H1 (cell line): ENCODE measurements around the gene PDHB. TPM values are rescaled to one million over a fixed set of nuclear protein-coding genes. Genes with fewer than 3 reads are reported as not detected.

Source experiments
- CTCF ChIA-PET: fragments of 300-600 bp; sonication (Branson Sonifier 250); formaldehyde crosslinking; loops from one replicate; lab custom pipeline; 2021; ENCODE audit not compliant: partially characterized antibody; lab: Charles Lee
- POLR2A ChIA-PET: fragments of 300-600 bp; sonication (Branson Sonifier 250); formaldehyde crosslinking; loops from one replicate; lab custom pipeline; 2021; ENCODE audit warnings: inconsistent platforms; ENCODE audit not compliant: partially characterized antibody; lab: Charles Lee
- DNase-seq, 2 experiments: peaks; one replicate each; pipeline versions ENCODE4 v3.0.0 to v3.0.0-alpha.2; 2010 to 2022; ENCODE audit warnings: low spot score in 2 of 2, low read depth in 1 of 2, mixed read lengths in 1 of 2
- FAIRE-seq: peaks from 2 replicates; lab custom pipeline; 2011; peaks lifted over from hg19 to GRCh38; lab: Jason Lieb, UNC
- H2AFZ ChIP-seq: 2 replicates; pipeline ENCODE4 v1.8.1; 2012; ENCODE audit warnings: low read length, inconsistent platforms
- H2AK5ac ChIP-seq: 2 replicates; pipeline ENCODE4 v1.6.1; 2013; ENCODE audit warnings: low read depth, low read length
- H2BK120ac ChIP-seq: replicated peaks from 2 replicates; pipeline ENCODE3; 2013; ENCODE audit warnings: low read depth, low read length, inconsistent platforms
- H2BK12ac ChIP-seq: 2 replicates; pipeline ENCODE4 v1.6.1; 2013; ENCODE audit warnings: low read depth, low read length
- H2BK15ac ChIP-seq: 2 replicates; pipeline ENCODE4 v1.6.1; 2013; ENCODE audit warnings: low read length
- H2BK20ac ChIP-seq: 2 replicates; pipeline ENCODE4 v1.6.1; 2013; ENCODE audit warnings: low read length
- H2BK5ac ChIP-seq: 2 replicates; pipeline ENCODE4 v1.6.1; 2013; ENCODE audit warnings: low read depth, low read length
- H3K14ac ChIP-seq: 2 replicates; pipeline ENCODE4 v1.6.1; 2013; ENCODE audit warnings: inconsistent platforms; ENCODE audit not compliant: insufficient read length
- H3K18ac ChIP-seq: 2 replicates; pipeline ENCODE4 v1.6.1; 2013; ENCODE audit warnings: low read length; ENCODE audit errors: extremely low read depth
- H3K23ac ChIP-seq: 2 replicates; pipeline ENCODE4 v1.6.1; 2013; ENCODE audit warnings: inconsistent platforms; ENCODE audit not compliant: insufficient read length
- H3K23me2 ChIP-seq: 2 replicates; pipeline ENCODE4 v1.6.1; 2013; ENCODE audit warnings: low read depth, low read length
- H3K27ac ChIP-seq: 2 replicates; pipeline ENCODE4 v1.6.1; 2011; ENCODE audit warnings: low read depth, low read length, inconsistent platforms
- H3K27me3 ChIP-seq, 4 experiments: replicated peaks in 1 of 4; 1 replicate in 1 of 4; 2 replicates in 3 of 4; pipeline versions ENCODE4 v1.6.1 to v1.8.1; 2011 to 2013; ENCODE audit warnings: low read length in 3 of 4, mild to moderate bottlenecking in 3 of 4, inconsistent platforms in 2 of 4, mixed read lengths in 2 of 4, moderate library complexity in 1 of 4; ENCODE audit not compliant: control insufficient read depth in 3 of 4, insufficient read depth in 3 of 4; ENCODE audit errors: extremely low read depth in 1 of 4
- H3K36me3 ChIP-seq, 4 experiments: 2 replicates each; pipeline versions ENCODE4 v1.6.1 to v1.8.1; 2011 to 2013; ENCODE audit warnings: mild to moderate bottlenecking in 4 of 4, low read length in 3 of 4, moderate library complexity in 2 of 4, control low read depth in 1 of 4, inconsistent platforms in 1 of 4; ENCODE audit not compliant: insufficient read depth in 4 of 4, control insufficient read depth in 2 of 4
- H3K4ac ChIP-seq: replicated peaks from 2 replicates; pipeline ENCODE3; 2013; ENCODE audit warnings: low read length, low read depth, mixed read lengths, inconsistent platforms; ENCODE audit not compliant: insufficient read length
- H3K4me1 ChIP-seq, 4 experiments: replicated peaks in 1 of 4; 1 replicate in 1 of 4; 2 replicates in 3 of 4; pipeline versions ENCODE4 v1.6.1 to v1.8.1; 2011 to 2013; ENCODE audit warnings: low read length in 3 of 4, inconsistent platforms in 2 of 4, mixed read lengths in 1 of 4; ENCODE audit not compliant: insufficient read depth in 4 of 4, control insufficient read depth in 3 of 4
- H3K4me2 ChIP-seq, 2 experiments: 2 replicates each; pipeline versions ENCODE4 v1.6.1 to v1.8.1; 2011 to 2013; ENCODE audit warnings: low read depth in 2 of 2, low read length in 2 of 2, control low read depth in 1 of 2, inconsistent platforms in 1 of 2, mild to moderate bottlenecking in 1 of 2; ENCODE audit not compliant: insufficient read depth in 1 of 2
- H3K4me3 ChIP-seq, 4 experiments: fragments of 200-600, 300-600 bp in 1 of 4; sonication (generic), shearing (Covaris generic), sonication (Bioruptor Twin) in 1 of 4; 2 replicates each; pipeline versions ENCODE4 v1.5.1 to v1.8.1; 2011 to 2016; ENCODE audit warnings: low read length in 4 of 4, low read depth in 3 of 4, control low read depth in 2 of 4, inconsistent platforms in 2 of 4, mild to moderate bottlenecking in 2 of 4, mixed read lengths in 1 of 4, moderate library complexity in 1 of 4; ENCODE audit not compliant: insufficient read depth in 2 of 4; ENCODE audit errors: extremely low read depth in 1 of 4
- H3K56ac ChIP-seq: replicated peaks from 2 replicates; pipeline ENCODE3; 2013; ENCODE audit warnings: low read depth, mild to moderate bottlenecking, mixed read lengths, low read length, inconsistent platforms; ENCODE audit not compliant: insufficient read length
- H3K79me1 ChIP-seq: 2 replicates; pipeline ENCODE4 v1.6.1; 2013; ENCODE audit warnings: low read depth, low read length, control low read depth
- H3K79me2 ChIP-seq, 2 experiments: 2 replicates each; pipeline versions ENCODE4 v1.6.1 to v1.8.1; 2012 to 2013; ENCODE audit warnings: low read length in 2 of 2, mild to moderate bottlenecking in 2 of 2, inconsistent platforms in 1 of 2; ENCODE audit not compliant: insufficient read depth in 2 of 2, control insufficient read depth in 1 of 2
- H3K9ac ChIP-seq, 4 experiments: replicated peaks in 1 of 4; 1 replicate in 1 of 4; 2 replicates in 3 of 4; pipeline versions ENCODE4 v1.6.1 to v1.8.1; 2011 to 2013; ENCODE audit warnings: low read depth in 3 of 4, low read length in 3 of 4, control low read depth in 2 of 4, mild to moderate bottlenecking in 2 of 4, moderate library complexity in 2 of 4, inconsistent platforms in 1 of 4; ENCODE audit errors: extremely low read depth in 1 of 4
- H3K9me3 ChIP-seq, 2 experiments: 2 replicates each; pipeline versions ENCODE4 v1.6.1 to v1.8.1; 2012 to 2013; ENCODE audit warnings: mild to moderate bottlenecking in 2 of 2, moderate library complexity in 2 of 2, control low read depth in 1 of 2, inconsistent platforms in 1 of 2, low read depth in 1 of 2, low read length in 1 of 2, mixed read lengths in 1 of 2; ENCODE audit not compliant: insufficient read depth in 2 of 2
- H4K20me1 ChIP-seq, 2 experiments: replicated peaks in 1 of 2; 2 replicates each; pipeline versions ENCODE3 to v1.8.1; 2011 to 2013; ENCODE audit warnings: inconsistent platforms in 2 of 2, low read length in 2 of 2, mild to moderate bottlenecking in 1 of 2; ENCODE audit not compliant: insufficient read depth in 2 of 2, control insufficient read depth in 1 of 2
- H4K5ac ChIP-seq: 2 replicates; pipeline ENCODE4 v1.6.1; 2013; ENCODE audit warnings: low read length, low read depth, mixed read lengths, inconsistent platforms; ENCODE audit not compliant: insufficient read length
- H4K8ac ChIP-seq: 2 replicates; pipeline ENCODE4 v1.8.0; 2013; ENCODE audit warnings: mild to moderate bottlenecking, moderate library complexity, low read length, inconsistent platforms; ENCODE audit not compliant: insufficient read depth; ENCODE audit errors: extremely low read depth
- H4K91ac ChIP-seq: replicated peaks from 2 replicates; pipeline ENCODE3; 2013; ENCODE audit warnings: low read length, mixed read lengths, inconsistent platforms; ENCODE audit not compliant: insufficient read length
- BACH1 ChIP-seq: IDR thresholded peaks from 2 replicates; pipeline ENCODE4 v1.6.1; 2012; ENCODE audit warnings: low read length, improper control_type of control experiment
- CEBPB ChIP-seq: IDR thresholded peaks from 2 replicates; pipeline ENCODE4 v1.6.1; 2012; ENCODE audit warnings: low read depth, low read length
- CHD1 ChIP-seq: IDR thresholded peaks from 2 replicates; pipeline ENCODE4 v1.6.1; 2012; ENCODE audit warnings: low read depth, low read length, improper control_type of control experiment
- EGR1 ChIP-seq: IDR thresholded peaks from 2 replicates; pipeline ENCODE4 v1.6.1; 2011; ENCODE audit warnings: low read depth, low read length, borderline replicate concordance
- EZH2 ChIP-seq: fragments of 200-600 bp; sonication (generic); IDR thresholded peaks from 2 replicates; pipeline ENCODE4 v1.7.1; 2012; ENCODE audit warnings: low read depth, mild to moderate bottlenecking, moderate library complexity, low read length, inconsistent platforms; ENCODE audit not compliant: severe bottlenecking
- NANOG ChIP-seq: IDR thresholded peaks from 2 replicates; pipeline ENCODE4 v1.6.1; 2011; ENCODE audit warnings: low read length, low read depth, mild to moderate bottlenecking, inconsistent platforms; ENCODE audit not compliant: insufficient read depth, poor library complexity, severe bottlenecking
- RFX5 ChIP-seq: IDR thresholded peaks from 2 replicates; pipeline ENCODE4 v1.6.1; 2011; ENCODE audit warnings: low read depth, low read length, improper control_type of control experiment, borderline replicate concordance
- SAP30 ChIP-seq: fragments of 300-600 bp; sonication (generic); IDR thresholded peaks from 2 replicates; pipeline ENCODE4 v1.7.1; 2012; ENCODE audit warnings: low read length, moderate library complexity, mild to moderate bottlenecking, inconsistent platforms; ENCODE audit not compliant: insufficient read depth, insufficient replicate concordance
- SIN3A ChIP-seq, 2 experiments: IDR thresholded peaks in 1 of 2; conservative IDR thresholded peaks in 1 of 2; 2 replicates each; pipeline ENCODE4 v1.6.1; 2011 to 2012; ENCODE audit warnings: low read length in 2 of 2, improper control_type of control experiment in 1 of 2, low read depth in 1 of 2, mild to moderate bottlenecking in 1 of 2
- USF2 ChIP-seq: IDR thresholded peaks from 2 replicates; pipeline ENCODE4 v1.6.1; 2011; ENCODE audit warnings: low read length, improper control_type of control experiment
- WGBS, 2 experiments: shearing (Covaris generic) in 1 of 2; methylation state at CpG; one replicate each; pipeline versions ENCODE4 v1.1.6 to v1.1.7; 2013 to 2015; ENCODE audit warnings: low lambda C conversion rate in 2 of 2, mixed read lengths in 2 of 2, inconsistent platforms in 1 of 2, low coverage in 1 of 2, missing lambda C conversion rate in 1 of 2; ENCODE audit not compliant: insufficient replicate concordance in 2 of 2, insufficient coverage in 1 of 2, insufficient read length in 1 of 2; ENCODE audit errors: extremely low coverage in 1 of 2, missing lambda C conversion rate in 1 of 2; 5-methylcytosine and 5-hydroxymethylcytosine counted together
- polyA plus RNA-seq, 7 experiments: library from polyadenylated mRNA; depleted of rRNA in 3 of 7; stranded (reverse) in 5 of 7; unstranded in 2 of 7; fragments of >200 nt in 5 of 7; fragments of 200-250 nt in 2 of 7; gene quantifications; 1 replicate in 5 of 7; 2 replicates in 1 of 7; 4 replicates in 1 of 7; pipeline versions ENCODE4 v1.2.1 to v1.2.3, GENCODE V29; 2011 to 2013; ENCODE audit warnings: missing spikeins in 2 of 7, mixed read lengths in 2 of 7
- total RNA-seq: library from RNA; stranded (reverse); fragmentation: NEBNext Ultra II Directional; extraction: Animal tissue kit (Norgen Biotek cat#: 25700); gene quantifications from 2 replicates; pipeline ENCODE4 v1.2.1, GENCODE V29; 2021

The PDHB gene
- total and polyA plus RNA-seq, 2 of the 8 experiments (the other 6 are each of a cell fraction or from before 2014, with no cell fraction given), result 90.4 to 140 TPM

- CTCF ChIA-PET, result interaction anchor here (1.2 to 2.0 kb wide), 3 partner anchors 59 to 104 kb away, joined by 3 to 7 read pairs (median 3); no protein-coding TSS in a partner anchor
- Histone ChIP-seq H2BK5ac (no peak overlapping the region), H2BK12ac (no peak overlapping the region), H3K36me3 (peaks cover 28 to 75% (median 62%) of the 10 kb centered on the region in 4 experiments; a peak in 7 of 8 replicates), H4K8ac (no peak overlapping the region; the same call in 1 of the 2 replicates), H3K14ac (no peak overlapping the region), H3K23ac (no peak overlapping the region), H3K79me2 (peaks cover 0 to 12% of the 10 kb centered on the region in 2 experiments; a peak in 2 of 4 replicates), H2BK120ac (no peak overlapping the region), H3K27ac (no peak overlapping the region), H3K4me2 (no peak overlapping the region), H3K9ac (no peak overlapping the region), H3K4me1 (no peaks in the 10 kb centered on the region; a peak in 1 of 7 replicates), H3K9me3 (no peaks in the 10 kb centered on the region), H4K20me1 (peaks cover 2 to 4% of the 10 kb centered on the region in 2 experiments), H3K27me3 (no peaks in the 10 kb centered on the region), H3K4me3 (no peak overlapping the region), H3K23me2 (0 out of 2 replicates have a peak, but pooled peaks cover under 1% of the 10 kb centered on the region), H3K18ac (no peak overlapping the region), H2BK15ac (no peak overlapping the region), H3K56ac (no peak overlapping the region), H3K79me1 (no peaks in the 10 kb centered on the region), H2AFZ (no peak overlapping the region), H4K91ac (no peak overlapping the region), H4K5ac (no peak overlapping the region), H2AK5ac (no peak overlapping the region), H2BK20ac (no peak overlapping the region), H3K4ac (no peak overlapping the region)
- 85% methylated on average over 7 of the region's 7 CpGs; no CpG with 5 or more reads in 1 of the 2 experiments for WGBS, 2 experiments
- POLR2A ChIA-PET, result interaction anchor here (0.5 to 1.4 kb wide), 5 partner anchors 11 to 250 kb away, joined by 3 to 5 read pairs (median 3); no protein-coding TSS in a partner anchor
- FAIRE-seq (no peak), DNase-seq (no peak)
- TF ChIP-seq EZH2 (no peak), CHD1 (no peak), RFX5 (no peak), EGR1 (no peak), CEBPB (no peak), SIN3A (conservative IDR thresholded peaks at IDR 0.05 in 1 of 2, IDR thresholded peaks at IDR 0.05 in 1 of 2; ENCODE audit: low read depth in 1 of 2, low read length in 2 of 2) (no peak), BACH1 (no peak), USF2 (no peak), SAP30 (no peak), NANOG (no peak)
These were observed 5.8 kb downstream of the PDHB start for GRCh38 chr3:58427661-58428361.
